IMR-90 (cell line): ENCODE data around the gene HDAC5. TPM values are rescaled to one million over a fixed set of nuclear protein-coding genes. Genes with fewer than 3 reads are reported as not detected.

ENCODE experiments used
- ATAC-seq: fragments of 200-7000 bp; cut with Tn5 transposase; 2 replicates; pipeline ENCODE4 v1.9.1; 2020; ENCODE audit warnings: low read depth, mild to moderate bottlenecking, moderate library complexity
- BruUV-seq: library from RNA; stranded (reverse); fragments of 400-500 nt; replicated peaks from 2 replicates; lab custom pipeline; 2021; lab: Mats Ljungman, UMichigan
- CTCF ChIA-PET: fragments of 300-600 bp; formaldehyde crosslinking; extraction: SDS; loops from one replicate; lab custom pipeline; 2021; ENCODE audit warnings: antibody characterized with exemption; lab: Yijun Ruan, JAX
- POLR2A ChIA-PET: fragments of 300-600 bp; sonication (Branson Sonifier 250); formaldehyde crosslinking; loops from one replicate; lab custom pipeline; 2022; ENCODE audit warnings: antibody characterized with exemption; ENCODE audit not compliant: unreplicated experiment; lab: Charles Lee
- DNase-seq: peaks from one replicate; pipeline ENCODE4 v3.0.0; 2013
- H2AFZ ChIP-seq: replicated peaks from 2 replicates; pipeline ENCODE3; 2013; ENCODE audit warnings: low read length, mild to moderate bottlenecking; ENCODE audit not compliant: poor library complexity
- H2AK5ac ChIP-seq: 2 replicates; pipeline ENCODE4 v1.6.1; 2013; ENCODE audit warnings: low read depth, low read length, inconsistent platforms
- H2AK9ac ChIP-seq: replicated peaks from 2 replicates; pipeline ENCODE3; 2013; ENCODE audit warnings: mild to moderate bottlenecking, low read depth, low read length, moderate library complexity; ENCODE audit not compliant: poor library complexity
- H2BK120ac ChIP-seq: 2 replicates; pipeline ENCODE4 v1.6.1; 2013; ENCODE audit warnings: low read depth, low read length, inconsistent platforms
- H2BK15ac ChIP-seq: 3 replicates; pipeline ENCODE4 v1.6.1; 2013; ENCODE audit warnings: low read depth, low read length, inconsistent platforms
- H2BK20ac ChIP-seq: 2 replicates; pipeline ENCODE4 v1.6.1; 2013; ENCODE audit warnings: low read depth, mild to moderate bottlenecking, inconsistent platforms, low read length, moderate library complexity
- H2BK5ac ChIP-seq: 2 replicates; pipeline ENCODE4 v1.6.1; 2013; ENCODE audit warnings: mild to moderate bottlenecking, low read depth, low read length, inconsistent platforms; ENCODE audit not compliant: poor library complexity, severe bottlenecking
- H3K14ac ChIP-seq: replicated peaks from 2 replicates; pipeline ENCODE4 v1.6.1; 2013; ENCODE audit warnings: low read depth, low read length, inconsistent platforms
- H3K18ac ChIP-seq: 2 replicates; pipeline ENCODE4 v1.6.1; 2013; ENCODE audit warnings: low read depth, low read length, control low read depth
- H3K23ac ChIP-seq: 2 replicates; pipeline ENCODE4 v1.6.1; 2013; ENCODE audit warnings: low read depth, low read length, inconsistent platforms
- H3K27ac ChIP-seq: 2 replicates; pipeline ENCODE4 v1.5.1; 2013; ENCODE audit warnings: mild to moderate bottlenecking, control low read depth, low read length; ENCODE audit not compliant: insufficient read depth
- H3K27me3 ChIP-seq: 2 replicates; pipeline ENCODE4 v1.6.1; 2013; ENCODE audit warnings: low read length; ENCODE audit not compliant: control insufficient read depth, insufficient read depth
- H3K36me3 ChIP-seq: 2 replicates; pipeline ENCODE4 v1.6.1; 2013; ENCODE audit warnings: low read length, mixed read lengths; ENCODE audit not compliant: control insufficient read depth, insufficient read depth
- H3K4ac ChIP-seq: 2 replicates; pipeline ENCODE4 v1.6.1; 2013; ENCODE audit warnings: low read depth, low read length, inconsistent platforms
- H3K4me1 ChIP-seq: 2 replicates; pipeline ENCODE4 v1.6.1; 2013; ENCODE audit warnings: low read length, mixed read lengths; ENCODE audit not compliant: control insufficient read depth, insufficient read depth
- H3K4me2 ChIP-seq: 2 replicates; pipeline ENCODE4 v1.6.1; 2013; ENCODE audit warnings: low read depth, mild to moderate bottlenecking, control low read depth, low read length, moderate library complexity
- H3K4me3 ChIP-seq: 2 replicates; pipeline ENCODE4 v1.5.1; 2013; ENCODE audit warnings: low read depth, mild to moderate bottlenecking, control low read depth, low read length, moderate library complexity; ENCODE audit not compliant: insufficient read depth
- H3K56ac ChIP-seq: 2 replicates; pipeline ENCODE4 v1.6.1; 2013; ENCODE audit warnings: low read length, inconsistent platforms; ENCODE audit not compliant: insufficient read depth; ENCODE audit errors: extremely low read depth
- H3K79me1 ChIP-seq, 2 experiments: 2 replicates each; pipeline ENCODE4 v1.6.1; 2013; ENCODE audit warnings: low read length in 2 of 2, inconsistent platforms in 1 of 2, low read depth in 1 of 2
- H3K9ac ChIP-seq: 2 replicates; pipeline ENCODE4 v1.6.1; 2013; ENCODE audit warnings: low read depth, low read length, control low read depth
- H3K9me1 ChIP-seq: 2 replicates; pipeline ENCODE4 v1.6.1; 2013; ENCODE audit warnings: low read length, inconsistent platforms; ENCODE audit not compliant: insufficient read depth
- H3K9me3 ChIP-seq: 2 replicates; pipeline ENCODE4 v1.6.1; 2013; ENCODE audit warnings: low read length; ENCODE audit not compliant: control insufficient read depth, insufficient read depth
- H4K20me1 ChIP-seq: 2 replicates; pipeline ENCODE4 v1.6.1; 2013; ENCODE audit warnings: low read length, inconsistent platforms; ENCODE audit not compliant: insufficient read depth
- H4K5ac ChIP-seq: 2 replicates; pipeline ENCODE4 v1.6.1; 2013; ENCODE audit warnings: mild to moderate bottlenecking, low read depth, low read length, control low read depth
- H4K8ac ChIP-seq, 2 experiments: 2 replicates each; pipeline ENCODE4 v1.6.1; 2013; ENCODE audit warnings: low read depth in 2 of 2, low read length in 2 of 2, control low read depth in 1 of 2, inconsistent platforms in 1 of 2
- H4K91ac ChIP-seq: 2 replicates; pipeline ENCODE4 v1.6.1; 2013; ENCODE audit warnings: low read depth, low read length, inconsistent platforms; ENCODE audit not compliant: insufficient read depth
- BHLHE40 ChIP-seq: fragments of 150-350 bp; IDR thresholded peaks from 2 replicates; pipeline ENCODE4 v1.6.1; 2016; ENCODE audit warnings: mild to moderate bottlenecking, low read depth, low read length
- CEBPB ChIP-seq: IDR thresholded peaks from 2 replicates; pipeline ENCODE4 v1.6.1; 2012; ENCODE audit warnings: low read depth, low read length, improper control_type of control experiment
- CHD1 ChIP-seq: IDR thresholded peaks from 2 replicates; pipeline ENCODE4 v1.6.1; 2012; ENCODE audit warnings: low read depth, low read length, improper control_type of control experiment
- CTCF ChIP-seq: conservative IDR thresholded peaks from 2 replicates; pipeline ENCODE4 v1.5.1; 2012; ENCODE audit warnings: mild to moderate bottlenecking, low read depth, low read length, improper control_type of control experiment
- ELK1 ChIP-seq: fragments of 150-350 bp; IDR thresholded peaks from 2 replicates; pipeline ENCODE4 v1.6.1; 2016; ENCODE audit warnings: low read depth, mild to moderate bottlenecking, low read length, moderate library complexity, borderline replicate concordance
- FOS ChIP-seq: fragments of 150-350 bp; IDR thresholded peaks from 2 replicates; pipeline ENCODE4 v1.6.1; 2016; ENCODE audit warnings: low read depth, low read length
- MAZ ChIP-seq: IDR thresholded peaks from 2 replicates; pipeline ENCODE4 v1.6.1; 2012; ENCODE audit warnings: low read depth, mild to moderate bottlenecking, low read length, improper control_type of control experiment, moderate library complexity, borderline replicate concordance
- MXI1 ChIP-seq: IDR thresholded peaks from 2 replicates; pipeline ENCODE4 v1.6.1; 2012; ENCODE audit warnings: low read depth, mild to moderate bottlenecking, low read length, moderate library complexity, borderline replicate concordance
- RAD21 ChIP-seq: IDR thresholded peaks from 2 replicates; pipeline ENCODE4 v1.6.1; 2012; ENCODE audit warnings: low read length, improper control_type of control experiment
- RFX5 ChIP-seq: IDR thresholded peaks from 2 replicates; pipeline ENCODE4 v1.8.0; 2012; ENCODE audit warnings: low read depth, mild to moderate bottlenecking, low read length, moderate library complexity
- SMC3 ChIP-seq: fragments of 150-350 bp; IDR thresholded peaks from 2 replicates; pipeline ENCODE4 v1.6.1; 2016; ENCODE audit warnings: low read depth, mild to moderate bottlenecking, antibody characterized with exemption, low read length, moderate library complexity
- WGBS, 2 experiments: methylation state at CpG; one replicate each; pipeline versions ENCODE4 v1.1.5 to v1.1.7; 2013; ENCODE audit warnings: missing lambda C conversion rate in 2 of 2; ENCODE audit not compliant: insufficient read length in 1 of 2; ENCODE audit errors: extremely low coverage in 2 of 2; 5-methylcytosine and 5-hydroxymethylcytosine counted together
- dilution Hi-C: fragments of 300-500 bp; cut with HindIII; formaldehyde crosslinking; loops from one replicate; pipeline ENCODE4 v1.14.3; 2018; ENCODE audit warnings: low sequenced_read_pairs; ENCODE audit not compliant: unreplicated experiment
- in situ Hi-C: fragments of 300-500 bp; cut with MboI; formaldehyde crosslinking; loops from 3 replicates; pipeline ENCODE4 v1.14.3; 2019; ENCODE audit warnings: low sequenced_read_pairs, inconsistent platforms, mixed read lengths
- intact Hi-C: fragments of 100-400 bp; cut with micrococcal nuclease; formaldehyde crosslinking; loops from 2 replicates; pipeline ENCODE4 v1.10.0; 2022
- polyA plus RNA-seq, 3 experiments: library from polyadenylated mRNA; depleted of rRNA; stranded (reverse); fragments of >200 nt; gene quantifications; 2 replicates each; pipeline ENCODE4 v1.2.3, GENCODE V29; 2012; ENCODE audit warnings: low replicate concordance in 1 of 3
- total RNA-seq: library from RNA; depleted of rRNA; stranded (reverse); fragments of >200 nt; gene quantifications from 2 replicates; pipeline ENCODE4 v1.2.3, GENCODE V29; 2012

Gene HDAC5
- total and polyA plus RNA-seq, 2 of the 4 experiments (the other 2 are of a cell fraction): 47.0 to 61.3 TPM

DNA sequence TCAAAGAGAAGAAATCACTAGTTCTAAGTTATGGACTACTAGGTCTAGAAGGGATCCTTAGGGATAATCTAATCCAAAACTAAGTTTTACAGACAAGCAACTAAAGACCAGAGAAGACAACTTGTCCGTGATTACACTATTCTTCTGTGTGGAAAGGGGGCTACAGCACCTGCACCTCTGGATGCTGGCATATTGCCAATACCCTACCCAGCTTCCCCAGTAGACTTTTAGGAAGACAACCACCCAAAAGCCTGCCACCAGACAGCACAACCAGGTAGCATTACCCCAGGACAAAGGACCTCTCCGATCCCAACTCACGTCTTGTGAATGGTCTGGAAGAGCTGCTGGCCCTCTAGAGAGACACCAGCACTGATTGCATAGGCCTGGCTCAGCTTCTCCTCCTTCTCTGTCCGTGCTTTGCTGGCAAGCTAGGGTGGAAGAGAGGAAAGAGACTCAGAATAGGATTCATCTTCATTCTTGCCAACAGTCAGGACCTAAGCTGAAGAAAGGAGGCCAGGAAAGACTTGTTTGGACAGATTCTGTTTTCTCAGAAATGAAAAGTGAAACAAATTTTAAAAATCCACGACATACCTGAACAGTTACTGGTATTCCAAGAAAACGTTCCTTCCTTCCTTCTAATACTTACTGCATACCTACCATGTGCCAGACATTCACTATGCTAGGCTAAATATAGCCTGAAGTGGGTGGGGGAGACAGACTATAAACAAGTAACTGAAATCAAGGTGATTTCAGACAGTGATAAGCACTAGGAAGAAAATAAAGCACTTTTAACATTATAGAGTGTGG is 83.4 kb downstream of the HDAC5 start:
- in situ Hi-C loops (no loop called here), dilution Hi-C loops (no loop called here), intact Hi-C loops (loop anchor here (10.0 kb wide), 1 partner anchor 125 kb away; no protein-coding TSS in a partner anchor)
- peak; percentile 49 for DNase-seq
- BruUV-seq: no TSS peak
- H3K27ac ChIP-seq: peak overlapping the region; percentile 18; the same call in 1 of the 2 replicates
- no peaks in the 10 kb centered on the region for H3K9me3 ChIP-seq
- H3K23ac ChIP-seq: peak overlapping the region; percentile 53; the same call in 1 of the 2 replicates
- no peak overlapping the region for H2BK15ac ChIP-seq
- no peak overlapping the region for H2BK120ac ChIP-seq
- 0 out of 2 replicates have a peak overlapping the region, but pooled peaks have one; percentile 2 for H3K4ac ChIP-seq
- TF ChIP-seq FOS (no peak), SMC3 (no peak), BHLHE40 (no peak), MXI1 (no peak), CEBPB (no peak), ELK1 (no peak), MAZ (no peak), CTCF (no peak), RAD21 (no peak), CHD1 (no peak), RFX5 (no peak)
- no peak overlapping the region for H3K4me3 ChIP-seq
- no peaks in the 10 kb centered on the region for H3K27me3 ChIP-seq
- CTCF ChIA-PET: interaction anchor here (1.6 kb wide), 1 partner anchor 10 kb away, joined by 7 read pairs; no protein-coding TSS in a partner anchor
- no CpG with 5 or more reads among the region's 6 CpGs for WGBS, 2 experiments
- peaks cover 60% of the 10 kb centered on the region for H4K20me1 ChIP-seq
- H2BK20ac ChIP-seq: no peak overlapping the region
- H2AK9ac ChIP-seq: no peak overlapping the region
- H3K18ac ChIP-seq: no peak overlapping the region
- H3K4me1 ChIP-seq: peaks cover 10% of the 10 kb centered on the region
- H3K14ac ChIP-seq: peak overlapping the region; percentile 3; the same call in 1 of the 2 replicates
- ATAC-seq: no peak
- no peaks in the 10 kb centered on the region for H3K9me1 ChIP-seq
- POLR2A ChIA-PET: no interaction called here
- no peak overlapping the region for H2AK5ac ChIP-seq
- no peak overlapping the region for H4K91ac ChIP-seq
- peak overlapping the region; percentile 36; the same call in 1 of the 2 replicates for H3K4me2 ChIP-seq
- no peak overlapping the region for H3K56ac ChIP-seq
- no peak overlapping the region for H3K9ac ChIP-seq
- no peak overlapping the region; a peak in 1 of 4 replicates for H4K8ac ChIP-seq
- no peak overlapping the region for H4K5ac ChIP-seq
- no peak overlapping the region for H2AFZ ChIP-seq
- peaks cover 23% of the 10 kb centered on the region for H3K36me3 ChIP-seq
- H2BK5ac ChIP-seq: peak overlapping the region; percentile 33
- H3K79me1 ChIP-seq: peaks cover 10 to 69% of the 10 kb centered on the region in 2 experiments
